Mesendoderm (in vitro differentiated cells): Measurements from ENCODE around the gene PRKD2.

Experiments used
- DNase-seq: peaks from one replicate; pipeline ENCODE4 v3.0.0; 2013
- H2AK5ac ChIP-seq: 2 replicates; pipeline ENCODE4 v1.6.1; 2013; ENCODE audit warnings: low read length, inconsistent platforms
- H2BK120ac ChIP-seq: 2 replicates; pipeline ENCODE4 v1.6.1; 2013; ENCODE audit warnings: low read depth, mild to moderate bottlenecking, low read length, moderate library complexity, mixed read lengths
- H2BK15ac ChIP-seq: replicated peaks from 2 replicates; pipeline ENCODE4 v1.6.1; 2013; ENCODE audit warnings: low read depth, mild to moderate bottlenecking, moderate library complexity
- H2BK5ac ChIP-seq: 2 replicates; pipeline ENCODE4 v1.6.1; 2013; ENCODE audit warnings: low read length, inconsistent platforms
- H3K18ac ChIP-seq: 2 replicates; pipeline ENCODE4 v1.6.1; 2013; ENCODE audit warnings: mild to moderate bottlenecking, low read length, mixed read lengths
- H3K23ac ChIP-seq: one replicate; pipeline ENCODE4 v1.6.1; 2013; ENCODE audit warnings: low read length
- H3K27ac ChIP-seq: 2 replicates; pipeline ENCODE4 v1.5.1; 2013; ENCODE audit warnings: low read depth, mild to moderate bottlenecking, inconsistent platforms, low read length, moderate library complexity
- H3K27me3 ChIP-seq: 2 replicates; pipeline ENCODE4 v1.6.1; 2013; ENCODE audit warnings: low read length, control low read depth, mild to moderate bottlenecking, inconsistent platforms; ENCODE audit not compliant: insufficient read depth, poor library complexity
- H3K36me3 ChIP-seq: 2 replicates; pipeline ENCODE4 v1.6.1; 2013; ENCODE audit warnings: low read length, inconsistent platforms; ENCODE audit not compliant: control insufficient read depth, insufficient read depth
- H3K4ac ChIP-seq: one replicate; pipeline ENCODE4 v1.6.1; 2013; ENCODE audit warnings: low read depth, mild to moderate bottlenecking, low read length, moderate library complexity
- H3K4me1 ChIP-seq: 2 replicates; pipeline ENCODE4 v1.6.1; 2013; ENCODE audit warnings: low read depth, low read length, inconsistent platforms; ENCODE audit not compliant: control insufficient read depth
- H3K4me2 ChIP-seq: 2 replicates; pipeline ENCODE4 v1.6.1; 2013; ENCODE audit warnings: low read length
- H3K4me3 ChIP-seq: 2 replicates; pipeline ENCODE4 v1.5.1; 2013; ENCODE audit warnings: mild to moderate bottlenecking, low read length
- H3K56ac ChIP-seq: one replicate; pipeline ENCODE4 v1.6.1; 2013; ENCODE audit warnings: low read length
- H3K79me1 ChIP-seq: 2 replicates; pipeline ENCODE4 v1.6.1; 2013; ENCODE audit warnings: low read length, inconsistent platforms
- H3K79me2 ChIP-seq: 2 replicates; pipeline ENCODE4 v1.6.1; 2013; ENCODE audit warnings: mild to moderate bottlenecking, low read length; ENCODE audit not compliant: control insufficient read depth, insufficient read depth
- H3K9ac ChIP-seq: 2 replicates; pipeline ENCODE4 v1.6.1; 2013; ENCODE audit warnings: low read length, inconsistent platforms
- H4K5ac ChIP-seq: one replicate; pipeline ENCODE4 v1.6.1; 2013; ENCODE audit warnings: low read length
- H4K8ac ChIP-seq: one replicate; pipeline ENCODE4 v1.6.1; 2013; ENCODE audit warnings: low read depth, mild to moderate bottlenecking, control low read depth, low read length, moderate library complexity
- WGBS: extraction: QIAGEN DNeasy Blood & Tissue Kit; methylation state at CpG from one replicate; pipeline ENCODE4 v1.1.7; 2013; ENCODE audit warnings: low lambda C conversion rate, missing lambda C conversion rate; ENCODE audit not compliant: insufficient coverage; ENCODE audit errors: extremely low coverage; 5-methylcytosine and 5-hydroxymethylcytosine counted together

Gene PRKD2

DNA sequence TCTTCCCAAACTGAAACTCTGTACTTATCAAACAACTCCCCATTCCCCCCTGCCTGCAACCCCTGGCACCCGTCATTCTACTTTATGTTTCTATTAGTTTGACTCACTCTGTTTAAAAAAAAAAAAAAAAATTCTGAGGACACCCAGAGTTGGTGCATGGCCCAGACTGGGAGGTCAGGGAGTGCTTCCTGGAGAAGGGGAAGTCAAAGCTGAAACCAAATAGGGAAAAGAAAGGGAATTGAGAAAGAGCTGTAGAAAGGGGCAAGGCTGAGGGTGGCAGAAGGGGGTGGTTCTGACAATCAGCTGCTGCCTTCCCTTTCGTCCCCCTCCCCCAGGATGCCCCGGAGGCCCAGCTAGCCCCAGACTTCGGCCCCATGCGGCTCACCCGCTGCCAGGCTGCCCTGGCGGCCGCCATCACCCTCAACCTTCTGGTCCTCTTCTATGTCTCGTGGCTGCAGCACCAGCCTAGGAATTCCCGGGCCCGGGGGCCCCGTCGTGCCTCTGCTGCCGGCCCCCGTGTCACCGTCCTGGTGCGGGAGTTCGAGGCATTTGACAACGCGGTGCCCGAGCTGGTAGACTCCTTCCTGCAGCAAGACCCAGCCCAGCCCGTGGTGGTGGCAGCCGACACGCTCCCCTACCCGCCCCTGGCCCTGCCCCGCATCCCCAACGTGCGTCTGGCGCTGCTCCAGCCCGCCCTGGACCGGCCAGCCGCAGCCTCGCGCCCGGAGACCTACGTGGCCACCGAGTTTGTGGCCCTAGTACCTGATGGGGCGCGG lies 38.4 kb upstream of the PRKD2 start:
- H3K27me3 ChIP-seq = no peaks in the 10 kb centered on the region
- H3K23ac ChIP-seq = no peak overlapping the region
- no peak overlapping the region for H3K4me2 ChIP-seq
- no peak overlapping the region for H3K56ac ChIP-seq
- no CpG with 5 or more reads among the region's 39 CpGs for WGBS
- peaks cover 1% of the 10 kb centered on the region for H3K79me1 ChIP-seq
- H3K18ac ChIP-seq = no peak overlapping the region
- H3K4me3 ChIP-seq = no peak overlapping the region
- no peak for DNase-seq
- H3K36me3 ChIP-seq = no peaks in the 10 kb centered on the region
- H2AK5ac ChIP-seq = no peak overlapping the region
- no peak overlapping the region for H2BK15ac ChIP-seq
- H3K4me1 ChIP-seq = no peaks in the 10 kb centered on the region
- no peak overlapping the region for H2BK120ac ChIP-seq
- H3K27ac ChIP-seq = no peak overlapping the region
- H4K8ac ChIP-seq = no peak overlapping the region
- no peaks in the 10 kb centered on the region for H3K79me2 ChIP-seq
- H3K4ac ChIP-seq = no peak overlapping the region
- no peak overlapping the region for H3K9ac ChIP-seq
- H4K5ac ChIP-seq = no peak overlapping the region
- H2BK5ac ChIP-seq = no peak overlapping the region

DNA sequence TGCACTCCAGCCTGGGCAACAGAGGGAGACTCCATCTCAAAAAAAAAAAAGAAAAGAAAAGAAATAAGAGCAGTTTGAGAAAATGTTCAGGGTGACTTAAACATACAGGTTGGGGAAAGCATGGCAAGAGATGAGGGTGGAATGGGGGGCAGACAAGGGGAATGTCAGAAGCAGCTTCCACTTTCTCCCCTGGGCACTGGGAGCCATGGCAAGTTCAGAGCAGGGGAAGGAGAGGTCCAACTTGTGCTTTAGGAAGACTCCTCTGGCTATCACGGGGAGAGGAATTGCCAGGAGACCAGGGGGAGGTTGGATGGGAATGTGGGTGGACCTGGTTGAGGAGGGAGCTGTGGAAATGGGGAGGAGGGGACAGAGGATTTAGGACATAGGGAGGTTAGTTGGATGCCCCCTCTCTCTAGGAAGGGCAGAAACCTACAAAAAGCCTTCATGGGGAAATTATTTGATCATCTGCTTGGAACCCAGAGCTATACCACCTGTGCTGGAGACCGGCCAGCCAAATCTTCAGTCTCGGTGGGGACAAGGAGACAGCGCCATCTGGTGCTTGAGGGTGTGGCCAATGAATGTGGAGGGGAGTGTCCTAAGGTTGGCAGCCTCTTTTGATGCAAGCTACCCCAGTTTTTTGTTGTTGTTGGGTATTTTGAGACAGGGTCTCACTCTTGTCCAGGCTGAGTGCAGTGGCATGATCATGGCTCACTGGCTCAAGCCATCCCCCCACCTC lies 36.7 kb upstream of the PRKD2 start:
- no peak overlapping the region for H2BK120ac ChIP-seq
- no peaks in the 10 kb centered on the region for H3K79me2 ChIP-seq
- no peak overlapping the region for H4K5ac ChIP-seq
- no peak overlapping the region for H3K56ac ChIP-seq
- H3K18ac ChIP-seq = no peak overlapping the region
- H4K8ac ChIP-seq = no peak overlapping the region
- DNase-seq = peak; percentile 70
- no peak overlapping the region for H2AK5ac ChIP-seq
- no peak overlapping the region for H3K4me3 ChIP-seq
- H2BK5ac ChIP-seq = no peak overlapping the region
- H3K27me3 ChIP-seq = no peaks in the 10 kb centered on the region
- no CpG with 5 or more reads among the region's 4 CpGs for WGBS
- H3K23ac ChIP-seq = no peak overlapping the region
- H3K79me1 ChIP-seq = peaks cover 1% of the 10 kb centered on the region
- no peaks in the 10 kb centered on the region for H3K36me3 ChIP-seq
- no peak overlapping the region for H3K4me2 ChIP-seq
- no peak overlapping the region for H3K27ac ChIP-seq
- no peak overlapping the region for H3K4ac ChIP-seq
- no peak overlapping the region for H3K9ac ChIP-seq
- H2BK15ac ChIP-seq = no peak overlapping the region
- H3K4me1 ChIP-seq = no peaks in the 10 kb centered on the region

DNA sequence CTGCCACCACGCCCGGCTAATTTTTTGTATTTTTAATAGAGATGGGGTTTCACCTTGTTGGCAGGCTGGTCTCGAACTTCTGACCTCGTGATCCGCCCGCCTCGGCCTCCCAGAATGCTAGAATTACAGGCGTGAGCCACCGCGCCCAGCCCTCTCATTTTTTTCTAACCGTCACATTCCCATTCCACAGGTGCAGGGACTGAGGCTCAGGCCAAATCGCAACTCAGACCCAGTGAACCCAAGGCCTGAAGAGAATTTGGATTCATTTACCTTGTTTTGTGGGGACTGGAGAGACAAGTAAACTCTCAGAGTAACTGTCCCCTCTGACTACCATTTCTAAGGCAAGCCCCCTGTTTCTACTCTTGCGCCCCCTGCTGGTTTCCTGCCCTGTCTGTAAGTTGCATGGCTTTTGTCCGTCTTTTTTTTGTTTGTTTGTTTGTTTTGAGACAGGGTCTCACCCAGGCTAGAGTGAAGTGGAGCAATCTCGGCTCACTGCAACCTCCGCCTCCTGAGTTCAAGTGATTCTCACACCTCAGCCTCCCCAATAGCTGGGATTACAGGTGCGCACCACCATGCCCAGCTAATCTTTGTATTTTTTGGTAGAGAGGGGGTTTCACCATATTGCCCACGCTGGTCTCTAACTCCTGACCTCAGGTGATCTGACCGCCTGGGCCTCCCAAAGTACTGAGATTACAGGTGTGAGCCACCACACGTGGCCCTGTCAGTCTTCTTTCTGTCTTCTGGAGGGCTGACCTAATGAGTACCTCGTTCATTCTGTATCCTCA lies 31.6 kb upstream of the PRKD2 start:
- no peak overlapping the region for H3K23ac ChIP-seq
- H2BK5ac ChIP-seq = no peak overlapping the region
- no peak overlapping the region for H3K56ac ChIP-seq
- H3K79me1 ChIP-seq = peaks cover 13% of the 10 kb centered on the region
- no peak overlapping the region for H3K18ac ChIP-seq
- H3K27ac ChIP-seq = no peak overlapping the region
- peaks cover 5% of the 10 kb centered on the region for H3K4me1 ChIP-seq
- H3K36me3 ChIP-seq = no peaks in the 10 kb centered on the region
- peaks cover 24% of the 10 kb centered on the region for H3K79me2 ChIP-seq
- no peak overlapping the region for H2AK5ac ChIP-seq
- H4K8ac ChIP-seq = no peak overlapping the region
- DNase-seq = peak; percentile 85
- no peak overlapping the region for H2BK120ac ChIP-seq
- no CpG with 5 or more reads among the region's 21 CpGs for WGBS
- H3K27me3 ChIP-seq = no peaks in the 10 kb centered on the region
- no peak overlapping the region for H4K5ac ChIP-seq
- no peak overlapping the region for H3K4ac ChIP-seq
- no peak overlapping the region for H2BK15ac ChIP-seq
- H3K4me2 ChIP-seq = no peak overlapping the region
- H3K9ac ChIP-seq = no peak overlapping the region
- H3K4me3 ChIP-seq = no peak overlapping the region

DNA sequence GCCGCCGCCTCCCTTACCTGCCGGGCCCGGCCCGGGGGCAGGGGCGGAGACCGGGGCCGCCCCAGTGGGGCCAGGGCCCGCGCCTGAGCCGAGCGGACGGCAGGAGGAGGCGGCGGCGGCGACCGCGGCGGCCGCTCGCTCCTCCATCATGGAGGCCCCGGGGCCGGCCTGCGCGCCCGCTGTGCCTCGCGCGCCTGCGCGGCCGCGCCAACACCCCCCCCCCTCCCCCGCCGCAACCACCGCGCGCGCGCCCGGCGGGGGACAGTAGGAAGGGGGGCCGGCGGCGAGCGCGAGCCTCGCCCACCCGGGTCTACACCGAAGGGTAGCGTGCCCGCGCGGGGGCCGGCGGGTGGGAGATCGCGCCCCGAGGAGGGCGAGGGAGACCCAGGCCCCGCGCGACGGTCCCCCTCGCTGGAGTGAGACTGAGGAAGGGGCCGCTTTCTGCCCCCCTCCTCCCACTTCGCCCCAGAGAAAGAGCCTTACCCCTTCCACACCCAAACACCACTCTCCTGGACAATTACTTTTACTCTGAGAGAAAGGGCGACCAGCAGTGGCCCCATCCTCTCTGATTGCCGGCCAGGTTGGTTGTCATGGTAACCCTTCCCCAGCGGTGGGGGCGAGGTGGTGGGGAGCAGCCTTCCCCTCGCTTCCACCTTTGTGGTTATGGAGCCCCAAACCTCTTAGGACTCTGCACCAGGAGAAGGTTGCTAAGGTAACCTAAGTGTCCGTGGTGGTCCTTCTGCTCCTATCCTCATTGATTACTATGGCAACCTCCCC lies 29.6 kb upstream of the PRKD2 start, which contains the start of gene STRN4:
Gene STRN4 (minus strand): TSS at position 170 of the 777 bp plus-strand sequence. CDS start 20 bp downstream, at position 150.
- H3K79me2 ChIP-seq = peaks cover 44% of the 10 kb centered on the region
- WGBS = no CpG with 5 or more reads among the region's 74 CpGs
- H3K9ac ChIP-seq = peak within 1 kb of the TSS; percentile 99
- peak within 1 kb of the TSS; percentile 99 for H3K4me3 ChIP-seq
- peak within 1 kb of the TSS; percentile 85 for H2BK120ac ChIP-seq
- peaks cover 17% of the 10 kb centered on the region for H3K79me1 ChIP-seq
- H2AK5ac ChIP-seq = peak within 1 kb of the TSS; percentile 94
- H3K36me3 ChIP-seq = no peaks in the 10 kb centered on the region
- no peak within 1 kb of the TSS for H2BK15ac ChIP-seq
- H3K56ac ChIP-seq = peak within 1 kb of the TSS; percentile 99
- peak; percentile 40 for DNase-seq
- no peak within 1 kb of the TSS for H4K5ac ChIP-seq
- H4K8ac ChIP-seq = peak within 1 kb of the TSS; percentile 0
- H3K27ac ChIP-seq = peak within 1 kb of the TSS; percentile 93
- peak within 1 kb of the TSS; percentile 94 for H3K23ac ChIP-seq
- no peaks in the 10 kb centered on the region for H3K27me3 ChIP-seq
- no peak within 1 kb of the TSS for H2BK5ac ChIP-seq
- H3K4me1 ChIP-seq = peaks cover 5% of the 10 kb centered on the region
- H3K18ac ChIP-seq = peak within 1 kb of the TSS; percentile 100
- H3K4me2 ChIP-seq = peak within 1 kb of the TSS; percentile 99
- H3K4ac ChIP-seq = peak within 1 kb of the TSS; percentile 84

DNA sequence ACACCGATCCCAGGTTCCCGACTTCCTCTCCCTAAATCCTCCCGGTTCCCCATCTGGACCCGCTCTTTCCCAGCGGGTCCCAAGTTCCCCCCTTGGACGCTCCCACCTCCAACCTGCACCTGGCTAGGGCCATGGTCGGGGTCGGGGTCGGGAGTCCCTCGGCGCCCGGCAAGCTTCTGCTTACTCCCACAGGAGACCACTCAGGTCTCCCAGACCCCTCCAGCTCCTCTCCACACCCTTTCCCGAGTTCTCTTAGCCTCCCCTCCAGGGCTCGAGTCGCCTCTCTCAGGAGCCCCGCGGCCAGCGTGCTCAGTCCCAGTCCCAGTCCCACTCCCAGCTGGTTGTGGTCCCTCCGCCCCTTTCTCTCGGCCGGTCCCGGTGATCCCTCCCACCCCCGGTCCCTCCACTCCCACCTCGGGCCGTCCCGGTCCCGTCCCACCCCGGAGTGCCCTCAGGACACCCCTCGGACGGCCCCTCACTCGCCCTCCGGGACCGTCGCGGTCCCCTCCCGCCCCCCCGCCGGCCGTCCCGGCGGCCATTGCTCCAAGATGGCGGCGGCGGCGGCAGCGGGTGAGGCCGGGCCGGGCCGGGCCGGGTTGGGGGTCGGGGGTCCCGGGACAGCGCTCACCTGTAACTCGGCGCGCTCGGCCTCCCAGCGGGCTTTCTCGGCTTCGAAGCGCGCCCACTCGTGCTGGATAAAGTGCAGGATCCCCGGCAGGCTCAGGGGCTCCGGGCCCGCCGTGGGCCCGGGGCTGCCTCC lies 28.8 kb upstream of the PRKD2 start, which contains the start of gene FKRP:
Gene FKRP (plus strand): TSS at position 537 of the 760 bp plus-strand sequence. CDS start 9,394 bp downstream, outside the sequence.
- no peak for DNase-seq
- H3K4me3 ChIP-seq = peak within 1 kb of the TSS; percentile 99

More for the DNA sequence above, 28.8 kb upstream of the PRKD2 start, which contains the start of gene FKRP:
- Histone ChIP-seq H2BK15ac (no peak within 1 kb of the TSS), H3K18ac (peak within 1 kb of the TSS; percentile 100), H4K8ac (peak within 1 kb of the TSS; percentile 0), H3K79me1 (peaks cover 22% of the 10 kb centered on the region), H3K27ac (peak within 1 kb of the TSS; percentile 93), H3K36me3 (no peaks in the 10 kb centered on the region), H3K4me2 (peak within 1 kb of the TSS; percentile 99), H4K5ac (no peak within 1 kb of the TSS), H3K4ac (peak within 1 kb of the TSS; percentile 84), H2AK5ac (peak within 1 kb of the TSS; percentile 94), H2BK5ac (no peak within 1 kb of the TSS), H3K23ac (peak within 1 kb of the TSS; percentile 94), H3K27me3 (no peaks in the 10 kb centered on the region), H2BK120ac (peak within 1 kb of the TSS; percentile 85), H3K4me1 (peaks cover 10% of the 10 kb centered on the region), H3K9ac (peak within 1 kb of the TSS; percentile 99), H3K56ac (peak within 1 kb of the TSS; percentile 99), H3K79me2 (peaks cover 51% of the 10 kb centered on the region)
- no CpG with 5 or more reads among the region's 68 CpGs for WGBS
